ENCODE results near the gene RNF157. TPM values are rescaled to one million over a fixed set of nuclear protein-coding genes. Genes with fewer than 3 reads are reported as not detected.

The RNF157 gene
- total and polyA plus RNA-seq, 2 of the 13 experiments (the other 11 are each of a cell fraction or from before 2014, with no cell fraction given): 0.44 to 1.5 TPM

- TF ChIP-seq HMGXB4 (CRISPR knock-in tag; IDR thresholded peaks at IDR 0.05; ENCODE audit: borderline replicate concordance in 1 of 2, low read depth in 1 of 2): peak in 1 of 2 experiments; percentile 61; a peak in 1 of 4 replicates
- peak; percentile 51; the same call in 1 of the 2 replicates for TF ChIP-seq ZBTB33 (CRISPR knock-in tag; IDR thresholded peaks at IDR 0.05)
- peak; percentile 90 for TF ChIP-seq AGO2 (optimal IDR thresholded peaks at IDR 0.05; ENCODE audit: low read depth, low read length)
- no peak for TF ChIP-seq LCORL (IDR thresholded peaks at IDR 0.05)
- TF ChIP-seq LCORL (CRISPR knock-in tag; IDR thresholded peaks at IDR 0.05): peak; percentile 50; the same call in 1 of the 2 replicates
- TF ChIP-seq ZSCAN29 (CRISPR knock-in tag; conservative IDR thresholded peaks at IDR 0.05): no peak
- peak; percentile 72 for TF ChIP-seq BCL3 (CRISPR knock-in tag; IDR thresholded peaks at IDR 0.05)
- no peak for TF ChIP-seq ZIK1 (CRISPR knock-in tag; IDR thresholded peaks at IDR 0.05; ENCODE audit: borderline replicate concordance, low read depth)
- TF ChIP-seq NR2F2 (IDR thresholded peaks at IDR 0.05; ENCODE audit: borderline replicate concordance, low read depth): no peak
- TF ChIP-seq STAT6 (CRISPR knock-in tag; IDR thresholded peaks at IDR 0.05; ENCODE audit: borderline replicate concordance): no peak
- TF ChIP-seq KLF15 (CRISPR knock-in tag; IDR thresholded peaks at IDR 0.05; ENCODE audit: borderline replicate concordance): no peak
- TF ChIP-seq HMG20A (CRISPR knock-in tag; IDR thresholded peaks at IDR 0.05; ENCODE audit: borderline replicate concordance): no peak
- no peak for TF ChIP-seq CREM (IDR thresholded peaks at IDR 0.05)
- no peak for TF ChIP-seq CREM (CRISPR knock-in tag; IDR thresholded peaks at IDR 0.05)
- peak; percentile 78; the same call in 1 of the 2 replicates for TF ChIP-seq MTF2 (CRISPR knock-in tag; IDR thresholded peaks at IDR 0.05; ENCODE audit: borderline replicate concordance)
- TF ChIP-seq ZNF605 (CRISPR knock-in tag; IDR thresholded peaks at IDR 0.05): no peak; the same call in 1 of the 2 replicates
- TF ChIP-seq ZNF784 (CRISPR knock-in tag; IDR thresholded peaks at IDR 0.05; ENCODE audit: borderline replicate concordance): 0 out of 2 replicates have a peak, but pooled peaks have one; percentile 9
- TF ChIP-seq ZC3H4 (CRISPR knock-in tag; IDR thresholded peaks at IDR 0.05; ENCODE audit: borderline replicate concordance): peak; percentile 90
- no peak for TF ChIP-seq RORA (CRISPR knock-in tag; IDR thresholded peaks at IDR 0.05)
- peak; percentile 8 for TF ChIP-seq SALL1 (CRISPR knock-in tag; IDR thresholded peaks at IDR 0.05)
Measured at GRCh38 chr17:76104140-76104895, 136.0 kb downstream of the RNF157 start (continued).
